Adrenal gland (tissue), 12 donors: ENCODE measurements around the gene KNG1. TPM values are rescaled to one million over a fixed set of nuclear protein-coding genes. Genes with fewer than 3 reads are reported as not detected.

ENCODE experiments used
- DNase-seq, 7 donors: peaks; one replicate each; pipeline ENCODE4 v3.0.0-alpha.2; 2019 to 2020
- H3K27ac ChIP-seq, 5 donors: fragments of 200-600 bp; sonication (generic) in 4 of 5; 1 replicate in 3 of 5; 2 replicates in 2 of 5; pipeline versions ENCODE4 v1.5.1 to v1.8.0; 2016 to 2020; ENCODE audit warnings: mild to moderate bottlenecking in 1 of 5
- H3K27me3 ChIP-seq: fragments of 200-600 bp; 2 replicates; pipeline ENCODE4 v1.8.0; 2021
- H3K36me3 ChIP-seq, 2 donors: fragments of 200-600 bp; replicated peaks in 1 of 2; 1 replicate in 1 of 2; 2 replicates in 1 of 2; pipeline versions ENCODE4 v1.5.1 to v1.8.0; 2018 to 2022
- H3K4me1 ChIP-seq, 2 donors: fragments of 200-600 bp; replicated peaks in 1 of 2; 1 replicate in 1 of 2; 2 replicates in 1 of 2; pipeline versions ENCODE4 v1.5.1 to v1.8.0; 2018 to 2021
- H3K4me3 ChIP-seq, 4 donors: fragments of 200-600 bp; sonication (generic) in 3 of 4; one replicate each; pipeline ENCODE4 v1.5.1; 2016 to 2018
- H3K9me3 ChIP-seq, 3 donors: fragments of 200-600 bp; sonication (generic) in 1 of 3; replicated peaks in 1 of 3; 1 replicate in 2 of 3; 2 replicates in 1 of 3; pipeline versions ENCODE4 v1.5.1 to v1.8.0; 2016 to 2021
- CTCF ChIP-seq, 6 experiments: fragments of 450-650 bp in 4 of 6; fragments of 200-600 bp in 2 of 6; sonication (generic) in 1 of 6; IDR thresholded peaks; 1 replicate in 5 of 6; 2 replicates in 1 of 6; pipeline versions ENCODE4 v1.5.1 to v1.8.0; 2016 to 2021; ENCODE audit warnings: antibody characterized with exemption in 6 of 6, mild to moderate bottlenecking in 2 of 6, moderate library complexity in 1 of 6
- POLR2A ChIP-seq, 2 donors: fragments of 450-650 bp; IDR thresholded peaks; one replicate each; pipeline ENCODE4 v1.6.1; 2017; ENCODE audit warnings: antibody characterized with exemption in 2 of 2, mild to moderate bottlenecking in 2 of 2, moderate library complexity in 1 of 2
- WGBS, 4 donors: extraction: QIAGEN DNeasy Blood & Tissue Kit in 2 of 4; methylation state at CpG; one replicate each; pipeline versions ENCODE4 v1.1.5 to v1.1.7; 2013 to 2017; 5-methylcytosine and 5-hydroxymethylcytosine counted together
- intact Hi-C, 2 donors: fragments of 100-400 bp; cut with DNase I; formaldehyde crosslinking; loops; one replicate each; pipeline versions ENCODE4 v1.14.1 to v1.15.0; 2022 to 2023
- polyA plus RNA-seq, 3 donors: library from polyadenylated mRNA; stranded (reverse); fragments of 200-250 nt in 2 of 3; fragments of 350-450 nt in 1 of 3; fragmentation: Illumina TruSeq in 1 of 3; extraction: RNeasy Lipid Tissue Mini Kit (QIAGEN cat#74804) in 1 of 3; gene quantifications; one replicate each; pipeline ENCODE4 v1.2.3, GENCODE V29; 2013 to 2014
- total RNA-seq, 9 donors: library from RNA; depleted of rRNA in 4 of 9; stranded (reverse); fragments of >200 nt in 4 of 9; fragments of 120-200 nt in 1 of 9; fragmentation: NEBNext Ultra II Directional in 1 of 9; extraction: Animal tissue kit (Norgen Biotek cat#: 25700) in 1 of 9; gene quantifications; one replicate each; pipeline versions ENCODE4 v1.1.0 to v1.2.4, GENCODE V29; 2013 to 2023
- donor health status: healthy with polysubstance abuse.
- donor health status: Bipolar disorder and iron deficiency.
- donor health status: DM: yes; HTN: yes; CAD: no.
- donor health status: DM: no; HTN: no; CAD: no.
- donor health status: DM: no; HTN: no; CAD: no.
- donor health status: DM: yes; HTN: yes; CAD: no.

Gene KNG1
- total and polyA plus RNA-seq, 12 donors: 0.16 to 0.38 (median 0.26) TPM; not detected in 8

- TF ChIP-seq POLR2A (IDR thresholded peaks at IDR 0.05): no peak
- no peak for TF ChIP-seq CTCF (IDR thresholded peaks at IDR 0.05)
- H3K4me3 ChIP-seq: no peak overlapping the region
- peaks cover under 1% of the 10 kb centered on the region for H3K27me3 ChIP-seq
- H3K36me3 ChIP-seq: no peaks in the 10 kb centered on the region
- no peak for DNase-seq
- H3K27ac ChIP-seq: no peak overlapping the region
- H3K4me1 ChIP-seq: no peaks in the 10 kb centered on the region
- 80 to 95% (median 87%) methylated on average over 3 of the region's 3 CpGs for WGBS, 4 donors
- no peaks in the 10 kb centered on the region for H3K9me3 ChIP-seq
- intact Hi-C loops: no loop called here
Observed at GRCh38 chr3:186671051-186671450, 46.1 kb upstream of the KNG1 start.

DNA sequence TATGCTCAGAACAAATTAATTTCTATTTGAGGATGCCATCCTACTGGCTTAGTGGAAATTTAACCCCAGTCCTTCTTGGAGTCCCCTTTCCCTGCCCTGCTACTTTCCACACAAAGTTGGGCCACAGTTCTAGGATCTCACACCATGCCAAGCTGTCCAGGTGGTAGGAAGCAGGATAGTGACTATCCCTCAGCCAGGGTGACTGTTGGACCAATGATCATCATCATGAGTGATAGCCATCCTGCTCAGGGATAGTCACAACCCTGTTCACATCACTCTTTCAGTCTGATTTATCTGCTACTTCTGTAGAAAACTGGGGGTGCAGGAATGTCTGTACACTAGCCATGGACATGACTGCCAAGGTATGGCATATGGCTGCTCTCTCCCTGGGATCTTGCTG is 38.6 kb upstream of the KNG1 start:
- intact Hi-C loops: no loop called here
- Histone ChIP-seq H3K36me3 (no peaks in the 10 kb centered on the region), H3K27ac (no peak overlapping the region), H3K4me1 (no peaks in the 10 kb centered on the region), H3K4me3 (no peak overlapping the region), H3K9me3 (no peaks in the 10 kb centered on the region), H3K27me3 (peaks cover 13% of the 10 kb centered on the region)
- no peak for DNase-seq
- TF ChIP-seq POLR2A (IDR thresholded peaks at IDR 0.05): no peak
- TF ChIP-seq CTCF (IDR thresholded peaks at IDR 0.05): no peak

- Histone ChIP-seq H3K4me3 (no peak overlapping the region), H3K27ac (no peak overlapping the region), H3K9me3 (no peaks in the 10 kb centered on the region), H3K36me3 (no peaks in the 10 kb centered on the region), H3K4me1 (no peaks in the 10 kb centered on the region), H3K27me3 (peaks cover 13% of the 10 kb centered on the region)
- no peak for DNase-seq
- 53 to 62% (median 60%) methylated on average over 1 of the region's 1 CpG for WGBS, 4 donors
- TF ChIP-seq POLR2A (IDR thresholded peaks at IDR 0.05) (no peak), CTCF (IDR thresholded peaks at IDR 0.05) (no peak)
- intact Hi-C loops: no loop called here
Observed at GRCh38 chr3:186679151-186679550, 38.0 kb upstream of the KNG1 start.

GRCh38 chr3:186680869-186681268 is 36.3 kb upstream of the KNG1 start:
- Histone ChIP-seq H3K4me1 (no peaks in the 10 kb centered on the region), H3K4me3 (no peak overlapping the region), H3K36me3 (no peaks in the 10 kb centered on the region), H3K27me3 (peaks cover 13% of the 10 kb centered on the region), H3K9me3 (no peaks in the 10 kb centered on the region), H3K27ac (no peak overlapping the region)
- intact Hi-C loops: no loop called here
- no peak for DNase-seq
- TF ChIP-seq POLR2A (IDR thresholded peaks at IDR 0.05): no peak
- TF ChIP-seq CTCF (IDR thresholded peaks at IDR 0.05): no peak
- 76 to 93% (median 83%) methylated on average over 1 of the region's 1 CpG for WGBS, 4 donors
